GM21360 (cell line): ENCODE measurements around the gene PRKAR1A.
"Not testable (repeated sequence)": the region's sequence is repeated elsewhere in the genome, so short reads cannot be mapped to it uniquely, and the experiment has no call there.

ENCODE experiments used
- ATAC-seq: cut with Tn5 transposase; IDR thresholded peaks from one replicate; pipeline ENCODE4 v1.9.1; 2021; ENCODE audit warnings: mild to moderate bottlenecking, moderate library complexity; ENCODE audit not compliant: unreplicated experiment

Gene PRKAR1A

DNA sequence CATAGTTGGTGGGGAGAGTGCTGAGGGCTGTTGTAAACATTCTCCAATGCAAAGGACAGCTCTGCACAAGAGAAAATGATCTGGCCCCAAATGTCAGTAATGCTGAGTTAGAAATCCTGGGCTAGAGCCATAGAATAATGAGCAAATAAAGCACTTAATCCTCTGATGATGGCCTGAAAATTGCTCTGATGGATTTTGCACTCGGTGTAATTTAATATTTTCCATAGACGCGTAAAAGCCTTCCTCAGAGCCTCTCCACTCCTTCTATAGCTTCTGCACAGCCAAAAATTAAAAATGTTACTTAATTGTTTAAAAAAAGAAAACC is 65.2 kb downstream of the PRKAR1A start:
- no peak for ATAC-seq

GRCh38 chr17:68578236-68578635 is 66.0 kb downstream of the PRKAR1A start:
- ATAC-seq = no peak

DNA sequence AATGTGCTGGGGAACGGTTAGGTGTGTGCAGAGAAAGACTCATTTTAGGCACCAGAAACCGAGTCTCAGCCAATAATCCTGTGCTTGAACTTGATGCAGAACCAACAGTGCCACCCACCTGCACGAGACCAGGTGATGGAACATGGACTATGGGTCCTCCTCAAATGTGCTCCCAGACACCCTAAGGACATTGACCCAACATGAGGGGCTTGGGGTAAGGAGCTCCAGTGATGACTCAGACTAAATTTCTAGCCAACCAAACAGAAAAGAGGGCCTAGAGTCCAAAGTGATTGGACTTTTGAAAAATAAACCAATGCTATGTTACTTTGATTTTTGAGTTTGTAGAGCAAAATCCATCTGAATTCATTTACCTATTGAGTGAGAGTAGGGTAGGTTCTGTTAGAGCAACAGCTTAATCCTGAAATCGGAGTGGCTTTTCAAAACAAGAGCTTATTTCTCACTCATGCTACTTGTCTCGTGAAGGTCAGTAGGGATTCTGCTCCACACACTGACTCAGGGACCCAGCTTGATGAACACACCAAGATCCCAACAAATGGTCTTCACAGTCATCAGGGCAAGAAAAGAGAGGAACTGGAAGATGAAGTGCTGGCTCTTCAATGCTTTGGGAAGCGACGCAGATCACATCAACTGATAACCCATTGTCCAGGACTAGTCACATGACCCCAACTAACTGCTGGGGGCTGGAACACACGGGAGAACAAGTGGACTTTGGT is 67.1 kb downstream of the PRKAR1A start:
- no peak for ATAC-seq

DNA sequence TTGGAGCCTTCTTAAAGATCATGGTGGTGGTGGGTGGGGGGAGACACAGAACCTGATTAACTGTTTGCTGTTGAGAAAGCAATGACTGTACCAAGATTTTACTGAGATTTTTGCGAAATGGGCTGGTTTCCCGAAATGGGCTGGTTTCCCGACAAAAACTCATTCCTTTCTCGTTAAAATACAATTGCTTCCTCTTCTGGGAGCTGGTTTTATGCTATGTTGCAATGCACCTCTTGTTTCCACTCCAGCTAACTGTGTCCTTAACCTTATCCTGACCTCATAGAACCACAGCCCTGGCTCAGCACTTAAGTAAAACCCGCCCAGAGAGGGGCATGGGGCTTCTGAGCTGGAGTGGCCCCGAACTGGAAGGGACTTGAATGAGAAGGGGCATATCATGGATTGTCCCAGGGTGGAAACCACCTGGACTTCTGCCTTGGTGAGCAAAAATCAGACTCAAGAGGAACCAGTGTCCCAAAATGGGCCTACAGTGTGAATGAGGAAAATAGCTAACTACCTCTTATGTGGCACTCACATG is 68.1 kb downstream of the PRKAR1A start:
- ATAC-seq = no peak

GRCh38 chr17:68581863-68582645 is 69.8 kb downstream of the PRKAR1A start:
- no peak for ATAC-seq

GRCh38 chr17:68582867-68583266 is 70.6 kb downstream of the PRKAR1A start:
- not testable (repeated sequence) for ATAC-seq

DNA sequence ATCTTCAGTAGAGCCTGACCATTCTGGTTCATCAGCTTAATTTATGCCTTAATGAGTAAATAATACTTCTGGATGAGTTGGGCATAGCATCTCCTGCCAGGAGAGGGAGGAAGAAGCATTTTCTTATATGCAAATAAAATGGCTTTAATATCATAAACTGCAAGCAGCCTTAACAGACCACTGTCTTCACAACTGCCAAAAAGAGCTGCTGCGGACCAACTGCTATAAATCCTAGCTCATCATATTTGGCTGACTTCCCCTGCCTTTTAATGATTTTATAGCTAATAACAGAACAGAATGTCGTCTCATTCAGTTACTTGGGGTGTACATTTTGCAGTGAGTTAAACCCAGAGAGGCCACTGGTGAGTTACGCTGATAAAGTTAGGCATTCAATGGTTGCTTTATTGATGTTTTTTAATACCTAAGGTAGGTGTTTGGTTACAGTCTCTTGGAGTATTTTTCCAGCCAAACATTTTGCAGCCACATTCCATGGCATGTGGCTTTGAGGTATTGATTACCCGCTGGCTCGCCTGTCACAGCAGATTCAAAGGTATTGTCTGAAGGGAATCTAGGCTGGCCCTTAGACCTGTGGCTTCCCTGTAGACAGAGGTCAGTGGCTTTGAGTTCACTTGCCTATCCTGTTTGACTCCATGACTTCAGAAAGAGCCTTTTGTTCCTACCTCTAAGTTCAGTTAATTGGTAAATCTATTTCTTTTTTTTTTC is 72.5 kb downstream of the PRKAR1A start:
- ATAC-seq = no peak

GRCh38 chr17:68585643-68586042 is 73.4 kb downstream of the PRKAR1A start:
- ATAC-seq = no peak

- ATAC-seq = no peak
These were observed 74.8 kb downstream of the PRKAR1A start for GRCh38 chr17:68587026-68587425.

DNA sequence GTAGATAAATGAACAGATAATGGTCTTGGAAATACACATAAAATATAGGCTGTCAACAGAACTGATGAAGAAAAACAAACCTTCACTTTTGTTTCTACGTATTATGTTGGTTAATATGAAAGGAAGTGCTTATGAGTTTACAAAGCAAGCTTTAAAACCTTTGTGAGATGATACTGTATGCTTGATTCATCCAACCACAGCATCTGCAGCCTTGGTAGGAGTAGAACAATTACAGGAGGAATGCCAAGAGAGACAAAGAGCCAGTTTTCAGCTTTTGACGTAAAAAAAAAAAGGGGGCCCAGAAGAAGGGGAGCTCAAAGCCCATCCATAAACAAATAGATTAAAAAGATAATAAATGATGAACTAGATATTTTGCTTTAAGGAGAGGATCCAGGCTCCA is 75.6 kb downstream of the PRKAR1A start:
- no peak for ATAC-seq

- no peak for ATAC-seq
These were observed 76.1 kb downstream of the PRKAR1A start for GRCh38 chr17:68588362-68588761.

- ATAC-seq = no peak
These were observed 76.9 kb downstream of the PRKAR1A start for GRCh38 chr17:68589086-68589485.

- ATAC-seq = no peak
These were observed 79.4 kb downstream of the PRKAR1A start for GRCh38 chr17:68591583-68591982.

DNA sequence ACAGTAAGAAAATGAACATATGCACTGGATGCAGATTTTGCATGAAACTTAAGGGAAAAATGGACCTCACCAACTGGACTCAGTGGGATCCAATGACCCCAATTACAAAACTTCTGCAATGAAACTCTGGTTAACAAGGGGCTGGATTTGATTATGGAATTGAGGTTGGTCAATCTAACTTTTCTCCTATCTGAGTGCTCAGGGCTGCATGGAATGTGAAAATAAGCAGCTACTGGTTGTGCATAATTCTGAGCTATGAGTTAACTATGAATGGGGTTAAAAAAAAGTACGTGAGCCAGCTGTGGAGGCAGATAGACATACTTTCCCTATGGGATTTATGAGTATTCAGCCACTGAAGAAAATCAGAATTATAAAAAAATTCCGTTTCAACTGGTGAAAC is 79.8 kb downstream of the PRKAR1A start:
- ATAC-seq = no peak

DNA sequence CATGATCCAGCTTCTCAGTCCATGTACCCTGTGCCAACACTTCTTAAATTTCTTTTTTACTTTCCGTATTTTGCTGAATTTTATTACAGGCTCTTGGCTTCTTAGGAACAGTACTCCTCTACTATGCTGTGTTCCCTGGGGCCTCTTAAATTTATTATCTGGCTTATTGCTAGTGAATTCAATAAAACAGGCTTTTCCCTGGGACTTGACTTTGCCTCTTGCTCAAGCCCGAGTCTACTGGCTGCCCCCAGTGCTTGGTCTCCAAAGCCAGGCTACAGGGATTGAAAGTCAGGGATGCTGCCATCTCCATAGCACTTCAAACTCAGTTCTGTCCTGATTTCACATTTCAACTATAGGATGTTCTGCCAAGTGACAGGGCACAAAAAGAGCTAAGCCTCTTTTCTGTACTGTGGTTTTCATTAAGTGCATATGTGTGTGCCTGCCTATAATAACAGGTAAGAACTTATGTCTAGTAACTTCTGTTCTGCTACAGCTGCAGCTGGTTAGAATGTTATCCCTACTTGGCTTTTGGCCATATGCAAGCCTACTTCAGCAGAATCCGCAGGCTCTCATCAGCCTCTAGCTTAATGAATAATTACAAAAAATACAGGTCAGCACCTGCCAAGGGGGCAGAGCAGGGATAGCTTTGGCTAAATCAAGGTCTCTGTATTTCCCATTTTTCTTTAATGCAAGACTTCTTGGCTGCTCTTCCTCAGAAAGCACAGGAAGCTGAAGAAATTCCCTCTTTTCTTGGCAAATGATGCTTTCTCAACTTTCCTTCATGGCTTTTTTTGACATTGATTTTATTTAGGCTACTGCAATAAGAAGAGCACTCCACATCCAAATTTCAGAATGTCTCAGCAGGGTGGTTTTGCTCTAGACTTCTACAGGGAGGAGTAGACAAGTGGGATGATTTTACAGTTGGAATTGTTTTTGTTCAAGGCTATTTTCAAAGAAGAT is 80.7 kb downstream of the PRKAR1A start:
- ATAC-seq = no peak

- no peak for ATAC-seq
These were observed 82.3 kb downstream of the PRKAR1A start for GRCh38 chr17:68594552-68594951.

DNA sequence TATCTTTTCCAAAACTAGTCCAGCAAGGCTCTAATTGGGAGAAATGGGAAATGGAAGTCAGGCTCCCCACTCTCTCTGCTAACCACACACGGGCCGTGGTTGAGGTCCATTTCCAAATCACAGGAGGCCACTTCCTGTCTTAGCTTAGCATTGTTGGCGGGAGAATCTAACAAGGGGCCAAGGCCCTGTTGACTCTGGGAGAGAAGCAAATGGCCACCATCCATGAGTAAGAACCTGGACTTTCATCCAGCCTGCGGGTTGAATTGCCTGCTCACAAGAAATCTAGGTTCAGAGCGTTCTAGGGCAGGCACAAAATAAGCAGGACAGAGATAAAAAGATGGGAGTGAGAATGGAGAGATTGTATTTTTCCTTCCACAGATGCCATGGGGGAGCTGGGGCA is 83.3 kb downstream of the PRKAR1A start:
- ATAC-seq = no peak

DNA sequence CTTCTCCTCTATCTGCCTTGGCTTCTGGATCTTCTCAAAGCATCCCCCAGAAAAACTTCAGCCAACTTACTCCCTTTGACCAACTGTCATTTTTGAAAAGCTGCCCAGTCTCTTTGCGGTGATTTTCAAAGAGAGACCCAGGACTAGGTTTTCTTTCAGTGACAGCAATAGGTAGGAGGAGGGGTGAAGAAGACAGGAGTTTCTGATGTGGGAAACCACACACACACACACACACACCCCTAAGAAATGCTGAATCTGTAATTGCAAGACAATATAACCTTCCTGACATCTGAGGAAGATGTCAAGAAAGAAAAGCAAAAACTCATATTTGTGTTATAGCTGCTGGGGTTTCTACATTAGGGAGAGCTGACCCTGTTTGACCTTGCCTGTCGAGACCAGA is 83.8 kb downstream of the PRKAR1A start:
- ATAC-seq = no peak

GRCh38 chr17:68596411-68596945 is 84.2 kb downstream of the PRKAR1A start:
- ATAC-seq = no peak

- ATAC-seq = no peak
These were observed 85.8 kb downstream of the PRKAR1A start for GRCh38 chr17:68598074-68598473.
